Measurements from ENCODE around the gene ZNRF1. TPM values are rescaled to one million over a fixed set of nuclear protein-coding genes. Genes with fewer than 3 reads are reported as not detected.

ZNRF1 gene
- total and polyA plus RNA-seq, 10 of the 15 experiments (the other 5 are each of a cell fraction or from before 2014, with no cell fraction given) = 5.8 to 25.9 (median 14.3) TPM

DNA sequence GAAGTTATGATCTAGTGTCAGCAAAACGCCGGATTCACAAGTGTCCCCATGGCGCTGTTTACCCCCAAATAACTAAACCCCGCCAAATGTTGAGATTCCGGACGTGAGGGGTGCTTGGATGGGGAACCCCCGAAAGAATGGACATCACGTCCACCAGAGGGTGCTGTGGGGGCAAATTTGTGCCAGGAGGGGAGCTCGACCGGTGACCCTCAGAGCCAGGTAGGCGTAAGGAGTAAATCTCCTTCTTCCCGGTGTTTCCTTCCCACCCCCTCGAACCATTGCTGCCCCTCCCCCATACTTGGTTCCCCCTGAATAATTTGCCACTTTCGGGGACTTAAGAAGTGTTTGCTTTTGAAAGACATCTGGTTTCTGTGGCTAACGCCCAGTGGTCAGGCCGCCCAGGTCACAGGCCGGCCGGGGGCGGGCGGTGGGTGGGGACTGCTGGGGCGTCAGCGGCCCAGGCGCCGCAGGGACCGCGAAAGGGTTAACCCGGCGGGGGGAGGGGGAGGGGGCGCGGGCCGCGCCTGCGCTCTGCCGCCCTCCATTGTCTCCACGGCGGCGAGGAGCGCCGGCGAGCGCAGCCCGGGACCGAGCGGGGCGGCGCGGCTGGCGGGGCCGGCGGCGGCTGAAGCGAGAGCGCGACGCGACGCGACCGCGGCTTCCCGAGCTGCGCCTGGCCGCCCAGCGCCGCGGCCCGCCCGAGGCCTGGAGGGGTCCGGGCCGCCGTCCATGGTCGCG is at the start of gene ZNRF1 (continued):
- TF ChIP-seq, protein P1, sequence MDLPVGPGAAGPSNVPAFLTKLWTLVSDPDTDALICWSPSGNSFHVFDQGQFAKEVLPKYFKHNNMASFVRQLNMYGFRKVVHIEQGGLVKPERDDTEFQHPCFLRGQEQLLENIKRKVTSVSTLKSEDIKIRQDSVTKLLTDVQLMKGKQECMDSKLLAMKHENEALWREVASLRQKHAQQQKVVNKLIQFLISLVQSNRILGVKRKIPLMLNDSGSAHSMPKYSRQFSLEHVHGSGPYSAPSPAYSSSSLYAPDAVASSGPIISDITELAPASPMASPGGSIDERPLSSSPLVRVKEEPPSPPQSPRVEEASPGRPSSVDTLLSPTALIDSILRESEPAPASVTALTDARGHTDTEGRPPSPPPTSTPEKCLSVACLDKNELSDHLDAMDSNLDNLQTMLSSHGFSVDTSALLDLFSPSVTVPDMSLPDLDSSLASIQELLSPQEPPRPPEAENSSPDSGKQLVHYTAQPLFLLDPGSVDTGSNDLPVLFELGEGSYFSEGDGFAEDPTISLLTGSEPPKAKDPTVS (IDR thresholded peaks at IDR 0.05; ENCODE audit: low read depth, low read length) = no peak
- TF ChIP-seq MXI1 (IDR thresholded peaks at IDR 0.05; ENCODE audit: low read depth, low read length) (peak; percentile 55; the same call in 1 of the 2 replicates), MTA2 (IDR thresholded peaks at IDR 0.05; ENCODE audit: low read depth) (peak; percentile 74), MTA3 (IDR thresholded peaks at IDR 0.05; ENCODE audit: borderline replicate concordance, low read length) (no peak), TCF7 (IDR thresholded peaks at IDR 0.05; ENCODE audit: borderline replicate concordance) (peak; percentile 75; the same call in 1 of the 2 replicates), JUND (IDR thresholded peaks at IDR 0.05; ENCODE audit: low read depth, low read length) (0 out of 2 replicates have a peak, but pooled peaks have one; percentile 32), POU2F2 (IDR thresholded peaks at IDR 0.05; ENCODE audit: borderline replicate concordance, low read depth, low read length) (no peak), ATF7 (IDR thresholded peaks at IDR 0.05; ENCODE audit: low read depth) (peak; percentile 29; the same call in 1 of the 2 replicates), NFYB (IDR thresholded peaks at IDR 0.05; ENCODE audit: insufficient read depth, low read depth, low read length) (no peak), STAT3 (IDR thresholded peaks at IDR 0.05; ENCODE audit: low read depth, low read length) (no peak), ZNF207 (IDR thresholded peaks at IDR 0.05; ENCODE audit: borderline replicate concordance) (no peak), HDAC2 (IDR thresholded peaks at IDR 0.05) (no peak), SRF (IDR thresholded peaks at IDR 0.05; ENCODE audit: low read depth in 2 of 2, low read length in 2 of 2) (0 out of 4 replicates have a peak, but pooled peaks of 1 of the 2 experiments have one; percentile 17), HDGF (IDR thresholded peaks at IDR 0.05) (no peak), SMAD1 (IDR thresholded peaks at IDR 0.05; ENCODE audit: low read depth, partially characterized antibody) (no peak), MEF2A (IDR thresholded peaks at IDR 0.05; ENCODE audit: insufficient read depth, low read depth, low read length) (peak; percentile 62; the same call in 1 of the 2 replicates)
- TF ChIP-seq, protein P2, sequence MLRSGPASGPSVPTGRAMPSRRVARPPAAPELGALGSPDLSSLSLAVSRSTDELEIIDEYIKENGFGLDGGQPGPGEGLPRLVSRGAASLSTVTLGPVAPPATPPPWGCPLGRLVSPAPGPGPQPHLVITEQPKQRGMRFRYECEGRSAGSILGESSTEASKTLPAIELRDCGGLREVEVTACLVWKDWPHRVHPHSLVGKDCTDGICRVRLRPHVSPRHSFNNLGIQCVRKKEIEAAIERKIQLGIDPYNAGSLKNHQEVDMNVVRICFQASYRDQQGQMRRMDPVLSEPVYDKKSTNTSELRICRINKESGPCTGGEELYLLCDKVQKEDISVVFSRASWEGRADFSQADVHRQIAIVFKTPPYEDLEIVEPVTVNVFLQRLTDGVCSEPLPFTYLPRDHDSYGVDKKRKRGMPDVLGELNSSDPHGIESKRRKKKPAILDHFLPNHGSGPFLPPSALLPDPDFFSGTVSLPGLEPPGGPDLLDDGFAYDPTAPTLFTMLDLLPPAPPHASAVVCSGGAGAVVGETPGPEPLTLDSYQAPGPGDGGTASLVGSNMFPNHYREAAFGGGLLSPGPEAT (IDR thresholded peaks at IDR 0.05; ENCODE audit: low read depth) = peak; percentile 53; the same call in 1 of the 2 replicates
- TF ChIP-seq, protein P3, sequence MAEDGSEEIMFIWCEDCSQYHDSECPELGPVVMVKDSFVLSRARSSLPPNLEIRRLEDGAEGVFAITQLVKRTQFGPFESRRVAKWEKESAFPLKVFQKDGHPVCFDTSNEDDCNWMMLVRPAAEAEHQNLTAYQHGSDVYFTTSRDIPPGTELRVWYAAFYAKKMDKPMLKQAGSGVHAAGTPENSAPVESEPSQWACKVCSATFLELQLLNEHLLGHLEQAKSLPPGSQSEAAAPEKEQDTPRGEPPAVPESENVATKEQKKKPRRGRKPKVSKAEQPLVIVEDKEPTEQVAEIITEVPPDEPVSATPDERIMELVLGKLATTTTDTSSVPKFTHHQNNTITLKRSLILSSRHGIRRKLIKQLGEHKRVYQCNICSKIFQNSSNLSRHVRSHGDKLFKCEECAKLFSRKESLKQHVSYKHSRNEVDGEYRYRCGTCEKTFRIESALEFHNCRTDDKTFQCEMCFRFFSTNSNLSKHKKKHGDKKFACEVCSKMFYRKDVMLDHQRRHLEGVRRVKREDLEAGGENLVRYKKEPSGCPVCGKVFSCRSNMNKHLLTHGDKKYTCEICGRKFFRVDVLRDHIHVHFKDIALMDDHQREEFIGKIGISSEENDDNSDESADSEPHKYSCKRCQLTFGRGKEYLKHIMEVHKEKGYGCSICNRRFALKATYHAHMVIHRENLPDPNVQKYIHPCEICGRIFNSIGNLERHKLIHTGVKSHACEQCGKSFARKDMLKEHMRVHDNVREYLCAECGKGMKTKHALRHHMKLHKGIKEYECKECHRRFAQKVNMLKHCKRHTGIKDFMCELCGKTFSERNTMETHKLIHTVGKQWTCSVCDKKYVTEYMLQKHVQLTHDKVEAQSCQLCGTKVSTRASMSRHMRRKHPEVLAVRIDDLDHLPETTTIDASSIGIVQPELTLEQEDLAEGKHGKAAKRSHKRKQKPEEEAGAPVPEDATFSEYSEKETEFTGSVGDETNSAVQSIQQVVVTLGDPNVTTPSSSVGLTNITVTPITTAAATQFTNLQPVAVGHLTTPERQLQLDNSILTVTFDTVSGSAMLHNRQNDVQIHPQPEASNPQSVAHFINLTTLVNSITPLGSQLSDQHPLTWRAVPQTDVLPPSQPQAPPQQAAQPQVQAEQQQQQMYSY (CRISPR knock-in tag; IDR thresholded peaks at IDR 0.05) = no peak
- TF ChIP-seq, protein P4, sequence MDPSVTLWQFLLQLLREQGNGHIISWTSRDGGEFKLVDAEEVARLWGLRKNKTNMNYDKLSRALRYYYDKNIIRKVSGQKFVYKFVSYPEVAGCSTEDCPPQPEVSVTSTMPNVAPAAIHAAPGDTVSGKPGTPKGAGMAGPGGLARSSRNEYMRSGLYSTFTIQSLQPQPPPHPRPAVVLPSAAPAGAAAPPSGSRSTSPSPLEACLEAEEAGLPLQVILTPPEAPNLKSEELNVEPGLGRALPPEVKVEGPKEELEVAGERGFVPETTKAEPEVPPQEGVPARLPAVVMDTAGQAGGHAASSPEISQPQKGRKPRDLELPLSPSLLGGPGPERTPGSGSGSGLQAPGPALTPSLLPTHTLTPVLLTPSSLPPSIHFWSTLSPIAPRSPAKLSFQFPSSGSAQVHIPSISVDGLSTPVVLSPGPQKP (IDR thresholded peaks at IDR 0.05; ENCODE audit: low read depth, low read length) = no peak

All from GM12878 (cell line).